H1 (cell line): ENCODE data around the gene OSBPL2. TPM values are rescaled to one million over a fixed set of nuclear protein-coding genes. Genes with fewer than 3 reads are reported as not detected.

Source experiments
- CEBPB ChIP-seq: IDR thresholded peaks from 2 replicates; pipeline ENCODE4 v1.6.1; 2012; ENCODE audit warnings: low read depth, low read length
- RNF2 ChIP-seq: fragments of 200-900, 300-1000 bp; sonication (generic); IDR thresholded peaks from 2 replicates; pipeline ENCODE4 v1.7.1; 2016; ENCODE audit warnings: borderline replicate concordance, low read depth, mild to moderate bottlenecking, antibody characterized with exemption, low read length; ENCODE audit not compliant: poor library complexity, severe bottlenecking; ENCODE audit errors: missing control alignments
- SAP30 ChIP-seq: fragments of 300-600 bp; sonication (generic); IDR thresholded peaks from 2 replicates; pipeline ENCODE4 v1.7.1; 2012; ENCODE audit warnings: low read length, moderate library complexity, mild to moderate bottlenecking, inconsistent platforms; ENCODE audit not compliant: insufficient read depth, insufficient replicate concordance
- YY1 ChIP-seq: IDR thresholded peaks from 2 replicates; pipeline ENCODE4 v1.6.1; 2011; ENCODE audit warnings: low read depth, mild to moderate bottlenecking, low read length
- ZNF274 ChIP-seq: IDR thresholded peaks from 2 replicates; pipeline ENCODE4 v1.7.0; 2012; ENCODE audit warnings: low read length, borderline replicate concordance; ENCODE audit errors: extremely low read depth
- polyA plus RNA-seq, 7 experiments: library from polyadenylated mRNA; depleted of rRNA in 3 of 7; stranded (reverse) in 5 of 7; unstranded in 2 of 7; fragments of >200 nt in 5 of 7; fragments of 200-250 nt in 2 of 7; gene quantifications; 1 replicate in 5 of 7; 2 replicates in 1 of 7; 4 replicates in 1 of 7; pipeline versions ENCODE4 v1.2.1 to v1.2.3, GENCODE V29; 2011 to 2013; ENCODE audit warnings: missing spikeins in 2 of 7, mixed read lengths in 2 of 7
- total RNA-seq: library from RNA; stranded (reverse); fragmentation: NEBNext Ultra II Directional; extraction: Animal tissue kit (Norgen Biotek cat#: 25700); gene quantifications from 2 replicates; pipeline ENCODE4 v1.2.1, GENCODE V29; 2021
- TF ChIP-seq, protein P1 (sequence below): IDR thresholded peaks from 2 replicates; pipeline ENCODE4 v1.6.1; 2012; ENCODE audit warnings: inconsistent platforms

Gene OSBPL2
- total and polyA plus RNA-seq, 2 of the 8 experiments (the other 6 are each of a cell fraction or from before 2014, with no cell fraction given) = 11.7 to 42.4 TPM

DNA sequence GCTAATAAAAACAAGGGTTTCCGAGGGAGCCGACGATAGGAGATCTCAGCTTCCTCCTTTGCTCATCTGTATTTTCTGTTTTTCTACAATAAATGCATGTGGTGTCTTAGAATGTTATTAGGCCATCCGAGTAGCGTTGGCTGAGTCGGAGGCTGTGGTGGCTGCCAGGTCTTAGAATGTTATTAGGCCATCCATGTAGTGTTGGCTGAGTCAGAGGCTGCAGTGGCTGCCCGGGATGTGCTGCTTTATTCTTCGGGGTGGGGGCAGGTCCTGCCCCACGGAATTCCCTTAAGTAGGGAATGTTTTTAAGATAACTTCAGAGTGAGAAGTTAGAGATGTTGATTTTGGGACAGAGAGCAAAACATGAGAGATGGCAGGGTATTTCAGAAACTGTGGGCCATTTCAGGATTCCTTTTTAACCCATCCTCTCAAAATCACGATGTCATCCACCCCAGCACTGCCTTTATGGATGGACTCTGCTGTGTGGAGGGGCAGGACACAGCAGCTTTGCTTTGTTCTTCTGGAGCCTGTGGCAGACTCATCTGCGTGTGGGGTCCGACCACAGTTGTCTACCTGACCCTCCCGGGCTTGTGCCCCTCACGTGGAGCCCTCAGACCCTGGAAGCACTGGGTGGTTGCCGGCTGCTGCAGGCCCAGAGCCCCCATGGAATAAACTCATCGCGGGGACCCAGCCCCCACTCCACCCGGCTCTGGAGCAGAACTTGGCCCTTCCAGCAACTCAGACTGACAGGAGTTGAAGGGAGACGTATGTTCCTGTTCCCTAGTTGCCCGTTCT lies 20.4 kb downstream of the OSBPL2 start (continued):
- TF ChIP-seq CEBPB (no peak), YY1 (no peak), RNF2 (no peak), SAP30 (no peak), ZNF274 (no peak)
- TF ChIP-seq, protein P1, sequence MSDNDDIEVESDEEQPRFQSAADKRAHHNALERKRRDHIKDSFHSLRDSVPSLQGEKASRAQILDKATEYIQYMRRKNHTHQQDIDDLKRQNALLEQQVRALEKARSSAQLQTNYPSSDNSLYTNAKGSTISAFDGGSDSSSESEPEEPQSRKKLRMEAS = no peak
- TF ChIP-seq, all 59 proteins: peak for 0
